ENCODE measurements around the gene ZNF277.
A peak's percentile ranks its signal among the peaks of the same experiment; 100 is the strongest.
"Not testable (repeated sequence)": the region's sequence is repeated elsewhere in the genome, so short reads cannot be mapped to it uniquely, and the experiment has no call there.

Gene ZNF277

GRCh38 chr7:112213735-112214134 is 7.2 kb downstream of the ZNF277 start:
- DNase-seq = no peak

GRCh38 chr7:112214268-112214667 is 7.8 kb downstream of the ZNF277 start:
- DNase-seq = no peak

GRCh38 chr7:112214883-112215282 is 8.4 kb downstream of the ZNF277 start:
- DNase-seq = no peak

- DNase-seq = no peak
Observed at GRCh38 chr7:112215787-112216186, 9.3 kb downstream of the ZNF277 start.

GRCh38 chr7:112220877-112221434 is 14.5 kb downstream of the ZNF277 start:
- DNase-seq = no peak

GRCh38 chr7:112223310-112223709 is 16.8 kb downstream of the ZNF277 start:
- no peak for DNase-seq

- DNase-seq = no peak
Observed at GRCh38 chr7:112224186-112224585, 17.7 kb downstream of the ZNF277 start.

- no peak for DNase-seq
Observed at GRCh38 chr7:112225006-112225405, 18.5 kb downstream of the ZNF277 start.

GRCh38 chr7:112226701-112227276 is 20.3 kb downstream of the ZNF277 start:
- no peak for DNase-seq

GRCh38 chr7:112228632-112229031 is 22.1 kb downstream of the ZNF277 start:
- no peak for DNase-seq

GRCh38 chr7:112232212-112232978 is 25.9 kb downstream of the ZNF277 start:
- no peak for DNase-seq

- no peak for DNase-seq
Observed at GRCh38 chr7:112233048-112233697, 26.7 kb downstream of the ZNF277 start.

GRCh38 chr7:112234147-112234546 is 27.7 kb downstream of the ZNF277 start:
- DNase-seq = no peak

GRCh38 chr7:112236597-112236996 is 30.1 kb downstream of the ZNF277 start:
- DNase-seq = no peak

GRCh38 chr7:112238330-112238729 is 31.8 kb downstream of the ZNF277 start:
- no peak for DNase-seq

- DNase-seq = no peak
Observed at GRCh38 chr7:112238852-112239610, 32.5 kb downstream of the ZNF277 start.

- DNase-seq = no peak
Observed at GRCh38 chr7:112248598-112248997, 42.1 kb downstream of the ZNF277 start.

- not testable (repeated sequence) for DNase-seq
Observed at GRCh38 chr7:112249967-112250366, 43.5 kb downstream of the ZNF277 start.

GRCh38 chr7:112252141-112252540 is 45.6 kb downstream of the ZNF277 start:
- DNase-seq = no peak

- no peak for DNase-seq
Observed at GRCh38 chr7:112252691-112253090, 46.2 kb downstream of the ZNF277 start.

GRCh38 chr7:112254156-112254555 is 47.7 kb downstream of the ZNF277 start:
- DNase-seq = peak; percentile 3

- DNase-seq = no peak
Observed at GRCh38 chr7:112254709-112255387, 48.4 kb downstream of the ZNF277 start.

GRCh38 chr7:112255388-112255720 is 48.9 kb downstream of the ZNF277 start:
- DNase-seq = no peak

Measured in NCI-H510A treated with DMSO at 0.1 percent for 48 hours (cell line).